Measurements from ENCODE around the gene AFF3.

AFF3 gene

GRCh38 chr2:100059638-100060037, 82.8 kb downstream of the AFF3 start:
- no peak for DNase-seq (ENCODE audit: low read depth)
- no peak overlapping the region for H3K4me3 ChIP-seq (ENCODE audit: low read depth, low read length)
- TF ChIP-seq, protein P1, sequence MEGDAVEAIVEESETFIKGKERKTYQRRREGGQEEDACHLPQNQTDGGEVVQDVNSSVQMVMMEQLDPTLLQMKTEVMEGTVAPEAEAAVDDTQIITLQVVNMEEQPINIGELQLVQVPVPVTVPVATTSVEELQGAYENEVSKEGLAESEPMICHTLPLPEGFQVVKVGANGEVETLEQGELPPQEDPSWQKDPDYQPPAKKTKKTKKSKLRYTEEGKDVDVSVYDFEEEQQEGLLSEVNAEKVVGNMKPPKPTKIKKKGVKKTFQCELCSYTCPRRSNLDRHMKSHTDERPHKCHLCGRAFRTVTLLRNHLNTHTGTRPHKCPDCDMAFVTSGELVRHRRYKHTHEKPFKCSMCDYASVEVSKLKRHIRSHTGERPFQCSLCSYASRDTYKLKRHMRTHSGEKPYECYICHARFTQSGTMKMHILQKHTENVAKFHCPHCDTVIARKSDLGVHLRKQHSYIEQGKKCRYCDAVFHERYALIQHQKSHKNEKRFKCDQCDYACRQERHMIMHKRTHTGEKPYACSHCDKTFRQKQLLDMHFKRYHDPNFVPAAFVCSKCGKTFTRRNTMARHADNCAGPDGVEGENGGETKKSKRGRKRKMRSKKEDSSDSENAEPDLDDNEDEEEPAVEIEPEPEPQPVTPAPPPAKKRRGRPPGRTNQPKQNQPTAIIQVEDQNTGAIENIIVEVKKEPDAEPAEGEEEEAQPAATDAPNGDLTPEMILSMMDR (IDR thresholded peaks at IDR 0.05; ENCODE audit: insufficient read depth, low read depth, low read length, missing control alignments), result no peak

GRCh38 chr2:100057901-100058261, 84.5 kb downstream of the AFF3 start:
- no peak overlapping the region for H3K4me3 ChIP-seq (ENCODE audit: low read depth, low read length)
- TF ChIP-seq, protein P1 (IDR thresholded peaks at IDR 0.05; ENCODE audit: insufficient read depth, low read depth, low read length, missing control alignments), result no peak
- no peak for DNase-seq (ENCODE audit: low read depth)

DNA sequence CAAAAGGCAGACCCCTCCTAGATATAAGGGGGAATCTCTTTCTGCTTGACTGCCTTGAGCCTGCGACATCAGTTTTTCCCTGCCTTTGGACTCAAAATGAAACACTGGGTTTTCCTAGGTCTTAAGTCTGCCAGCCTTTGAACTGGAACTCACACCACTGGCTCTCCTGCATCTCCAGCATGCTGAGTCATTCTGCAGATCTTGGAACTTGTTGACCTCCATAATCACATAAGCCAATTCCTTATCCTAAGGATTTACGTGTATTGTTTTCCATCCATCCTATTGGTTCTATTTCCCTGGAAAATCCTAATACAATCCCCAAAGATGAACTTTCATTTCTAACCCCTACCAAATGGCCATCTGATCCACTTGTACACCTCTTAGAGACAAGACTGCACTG, 88.0 kb downstream of the AFF3 start:
- TF ChIP-seq, protein P1 (IDR thresholded peaks at IDR 0.05; ENCODE audit: insufficient read depth, low read depth, low read length, missing control alignments), result no peak
- H3K4me3 ChIP-seq (ENCODE audit: low read depth, low read length), result no peak overlapping the region
- DNase-seq (ENCODE audit: low read depth), result no peak

DNA sequence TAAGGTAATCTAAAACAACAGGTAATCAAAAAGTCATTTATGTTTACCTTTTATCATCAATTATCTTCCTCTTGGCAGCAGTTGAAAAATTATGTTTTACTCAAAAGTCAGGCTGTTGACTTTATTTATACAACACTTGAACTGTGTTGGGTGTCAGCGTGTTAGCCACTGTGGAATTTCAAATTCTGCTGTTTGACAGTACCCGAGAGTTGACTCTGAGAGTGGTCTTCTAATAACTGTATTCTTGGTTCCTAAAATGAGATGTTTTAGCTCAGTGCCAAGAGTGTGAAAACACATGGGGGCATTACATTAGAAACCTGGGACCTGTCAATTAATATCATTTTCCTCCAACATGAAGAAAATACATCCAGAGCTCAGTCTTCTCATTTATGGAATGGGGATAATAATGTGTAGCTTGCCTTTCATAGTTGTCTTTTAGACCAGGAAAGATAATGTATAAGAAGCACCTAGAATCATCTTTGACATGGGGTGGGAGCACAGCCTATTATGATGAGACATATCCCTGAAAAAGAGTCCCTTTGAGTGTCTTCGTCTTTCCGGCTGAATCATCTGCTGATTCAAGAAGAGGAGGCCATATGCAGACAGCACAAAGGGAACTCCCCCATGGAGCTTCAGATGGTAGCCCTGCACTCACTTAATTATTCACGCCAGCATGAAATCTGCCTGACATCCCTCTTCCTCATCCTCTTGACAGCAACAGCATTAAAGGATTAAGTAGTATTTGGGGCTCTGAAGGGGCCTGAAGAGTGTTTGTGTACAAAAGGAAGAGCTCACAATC, 89.1 kb downstream of the AFF3 start:
- TF ChIP-seq, protein P1 (IDR thresholded peaks at IDR 0.05; ENCODE audit: insufficient read depth, low read depth, low read length, missing control alignments), result no peak
- no peak overlapping the region for H3K4me3 ChIP-seq (ENCODE audit: low read depth, low read length)
- DNase-seq (ENCODE audit: low read depth), result no peak

DNA sequence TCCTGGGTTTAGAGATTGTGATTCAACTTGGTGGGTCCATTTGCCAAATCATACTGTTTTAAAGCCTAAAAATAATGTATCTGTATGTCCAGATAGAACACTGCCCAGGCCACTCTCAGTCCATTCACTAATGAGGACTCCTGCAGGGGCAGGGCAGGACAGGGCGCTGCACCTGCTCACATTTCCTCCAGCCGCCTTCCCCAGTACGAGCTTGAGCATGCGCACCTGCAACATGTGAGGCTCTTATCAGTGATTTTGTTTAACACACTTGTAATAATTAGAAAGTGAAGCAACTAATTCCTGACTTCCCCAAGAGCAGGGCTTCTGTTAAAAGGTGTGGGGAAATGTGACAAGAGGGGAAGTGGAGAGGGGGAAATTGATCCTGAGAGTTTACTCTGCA, 89.7 kb downstream of the AFF3 start:
- no peak overlapping the region for H3K4me3 ChIP-seq (ENCODE audit: low read depth, low read length)
- TF ChIP-seq, protein P1 (IDR thresholded peaks at IDR 0.05; ENCODE audit: insufficient read depth, low read depth, low read length, missing control alignments), result no peak
- DNase-seq (ENCODE audit: low read depth), result no peak

GRCh38 chr2:100051253-100051652, 91.1 kb downstream of the AFF3 start:
- no peak overlapping the region for H3K4me3 ChIP-seq (ENCODE audit: low read depth, low read length)
- DNase-seq (ENCODE audit: low read depth), result no peak
- TF ChIP-seq, protein P1 (IDR thresholded peaks at IDR 0.05; ENCODE audit: insufficient read depth, low read depth, low read length, missing control alignments), result no peak

- no peak for DNase-seq (ENCODE audit: low read depth)
- H3K4me3 ChIP-seq (ENCODE audit: low read depth, low read length), result no peak overlapping the region
- TF ChIP-seq, protein P1 (IDR thresholded peaks at IDR 0.05; ENCODE audit: insufficient read depth, low read depth, low read length, missing control alignments), result no peak
Observed at GRCh38 chr2:100050685-100051084, 91.7 kb downstream of the AFF3 start.

Data from GM12865 (cell line).